GM23338 (cell line): ENCODE measurements around the gene EIF2A. TPM values are rescaled to one million over a fixed set of nuclear protein-coding genes. Genes with fewer than 3 reads are reported as not detected.

Experiments
- ATAC-seq: fragments of 200-7000 bp; cut with Tn5 transposase; 3 replicates; pipeline ENCODE4 v1.9.1; 2020
- DNase-seq: peaks from one replicate; pipeline ENCODE4 v3.0.0-alpha.2; 2015; ENCODE audit warnings: low spot score
- H2AFZ ChIP-seq: fragments of 200-600 bp; sonication (generic); 2 replicates; pipeline ENCODE4 v1.8.0; 2016; ENCODE audit warnings: antibody characterized with exemption, mild to moderate bottlenecking, moderate library complexity
- H3F3A ChIP-seq: fragments of 200-600 bp; sonication (generic); replicated peaks from 2 replicates; pipeline ENCODE4 v1.8.0; 2017; ENCODE audit warnings: antibody characterized with exemption, mixed run types, low read depth
- H3K27ac ChIP-seq: fragments of 200-600 bp; sonication (generic); 2 replicates; pipeline ENCODE4 v1.6.1; 2016; ENCODE audit warnings: low read depth
- H3K27me3 ChIP-seq: fragments of 200-600 bp; sonication (generic); 2 replicates; pipeline ENCODE4 v1.8.0; 2016; ENCODE audit warnings: mild to moderate bottlenecking, mixed run types, moderate library complexity; ENCODE audit not compliant: insufficient read depth
- H3K36me3 ChIP-seq: fragments of 200-600 bp; sonication (generic); 2 replicates; pipeline ENCODE4 v1.8.0; 2016; ENCODE audit warnings: mild to moderate bottlenecking; ENCODE audit not compliant: insufficient read depth
- H3K4me1 ChIP-seq: fragments of 200-600 bp; sonication (generic); 2 replicates; pipeline ENCODE4 v1.8.0; 2016; ENCODE audit warnings: mild to moderate bottlenecking, moderate library complexity; ENCODE audit not compliant: insufficient read depth
- H3K4me2 ChIP-seq: fragments of 200-600 bp; sonication (generic); 2 replicates; pipeline ENCODE4 v1.7.1; 2017; ENCODE audit warnings: mixed run types
- H3K4me3 ChIP-seq: fragments of 200-600 bp; sonication (generic); 2 replicates; pipeline ENCODE4 v1.6.1; 2016; ENCODE audit warnings: mixed run types
- H3K79me2 ChIP-seq: fragments of 200-600 bp; sonication (generic); replicated peaks from 2 replicates; pipeline ENCODE4 v1.8.0; 2017; ENCODE audit warnings: mild to moderate bottlenecking; ENCODE audit not compliant: insufficient read depth
- H3K9me2 ChIP-seq: fragments of 200-600 bp; sonication (generic); 2 replicates; pipeline ENCODE4 v1.8.0; 2017; ENCODE audit not compliant: insufficient read depth
- H4K20me1 ChIP-seq: fragments of 200-600 bp; sonication (generic); replicated peaks from 2 replicates; pipeline ENCODE4 v1.8.0; 2017; ENCODE audit warnings: mild to moderate bottlenecking; ENCODE audit not compliant: insufficient read depth
- H3K27ac Mint-ChIP-seq: 2 replicates; pipeline ENCODE4 v1.8.0; 2020; ENCODE audit warnings: inconsistent platforms, mild to moderate bottlenecking, moderate library complexity, mixed read lengths
- H3K27me3 Mint-ChIP-seq: 3 replicates; pipeline ENCODE4 v1.8.0; 2022; ENCODE audit warnings: low read depth, mild to moderate bottlenecking, moderate library complexity, mixed read lengths, inconsistent platforms; ENCODE audit not compliant: insufficient read depth, poor library complexity
- H3K36me3 Mint-ChIP-seq: 3 replicates; pipeline ENCODE4 v1.8.0; 2021; ENCODE audit warnings: low read depth, mild to moderate bottlenecking, inconsistent platforms, moderate library complexity, mixed read lengths
- H3K4me1 Mint-ChIP-seq: 3 replicates; pipeline ENCODE4 v1.8.0; 2020; ENCODE audit warnings: mild to moderate bottlenecking, inconsistent platforms, mixed read lengths
- H3K4me3 Mint-ChIP-seq: 3 replicates; pipeline ENCODE4 v1.8.0; 2021; ENCODE audit warnings: moderate library complexity, mild to moderate bottlenecking, inconsistent platforms, mixed read lengths
- H3K9me3 Mint-ChIP-seq: 3 replicates; pipeline ENCODE4 v1.8.0; 2020; ENCODE audit warnings: moderate library complexity, mild to moderate bottlenecking, inconsistent platforms, mixed read lengths
- EZH2 ChIP-seq: fragments of 200-600 bp; sonication (generic); IDR thresholded peaks from one replicate; pipeline ENCODE4 v1.8.0; 2017; ENCODE audit warnings: antibody characterized with exemption, mild to moderate bottlenecking, low read depth; ENCODE audit not compliant: unreplicated experiment
- EZH2phosphoT487 ChIP-seq: fragments of 200-600 bp; sonication (generic); IDR thresholded peaks from one replicate; pipeline ENCODE4 v1.8.1; 2018; ENCODE audit warnings: antibody characterized with exemption; ENCODE audit not compliant: unreplicated experiment
- JUNB ChIP-seq: IDR thresholded peaks from one replicate; pipeline ENCODE4 v1.6.1; 2016; ENCODE audit warnings: antibody characterized with exemption; ENCODE audit not compliant: unreplicated experiment
- NANOG ChIP-seq: IDR thresholded peaks from 2 replicates; pipeline ENCODE4 v1.6.1; 2016; ENCODE audit warnings: antibody characterized with exemption, borderline replicate concordance
- POLR2AphosphoS5 ChIP-seq: IDR thresholded peaks from 2 replicates; pipeline ENCODE4 v1.6.1; 2016; ENCODE audit warnings: antibody characterized with exemption, low read depth
- STAT1 ChIP-seq: IDR thresholded peaks from one replicate; pipeline ENCODE4 v1.6.1; 2016; ENCODE audit warnings: antibody characterized with exemption; ENCODE audit not compliant: unreplicated experiment
- ZNF114 ChIP-seq: fragments of 250-450 bp; sonication (Bioruptor Pico); IDR thresholded peaks from 2 replicates; pipeline ENCODE4 v1.5.0; 2020; ENCODE audit warnings: mild to moderate bottlenecking, moderate library complexity
- ZNF331 ChIP-seq: fragments of 250-450 bp; sonication (Bioruptor Pico); IDR thresholded peaks from 2 replicates; pipeline ENCODE4 v1.5.0; 2020; ENCODE audit warnings: low read depth, mild to moderate bottlenecking, moderate library complexity
- polyA plus RNA-seq: library from polyadenylated mRNA; unstranded; fragments of >200 nt; fragmentation: Nextera tagmentation; extraction: Ambion mirVana; gene quantifications from 2 replicates; pipeline ENCODE4 v1.2.1, GENCODE V29; 2016
- total RNA-seq: library from RNA; depleted of rRNA; stranded (reverse); fragments of >200 nt; shearing (Covaris generic); gene quantifications from 2 replicates; pipeline ENCODE4 v1.2.3, GENCODE V29; 2014
- TF ChIP-seq, protein P1 (sequence below): IDR thresholded peaks from 2 replicates; pipeline ENCODE4 v1.6.1; 2016; ENCODE audit warnings: antibody characterized with exemption
- TF ChIP-seq, protein P2 (sequence below): IDR thresholded peaks from one replicate; pipeline ENCODE4 v1.6.1; 2018; ENCODE audit warnings: antibody characterized with exemption; ENCODE audit not compliant: unreplicated experiment
- TF ChIP-seq, protein P3 (sequence below), 2 experiments: fragments of 200-600 bp in 1 of 2; sonication (generic) in 1 of 2; conservative IDR thresholded peaks; 2 replicates each; pipeline versions ENCODE4 v1.5.1 to v1.6.1; 2016 to 2017; ENCODE audit warnings: antibody characterized with exemption in 2 of 2, low read depth in 2 of 2, mild to moderate bottlenecking in 2 of 2, moderate library complexity in 1 of 2

The EIF2A gene
- total and polyA plus RNA-seq, 2 experiments from 2014 or later, result 95.2 to 153 TPM

DNA sequence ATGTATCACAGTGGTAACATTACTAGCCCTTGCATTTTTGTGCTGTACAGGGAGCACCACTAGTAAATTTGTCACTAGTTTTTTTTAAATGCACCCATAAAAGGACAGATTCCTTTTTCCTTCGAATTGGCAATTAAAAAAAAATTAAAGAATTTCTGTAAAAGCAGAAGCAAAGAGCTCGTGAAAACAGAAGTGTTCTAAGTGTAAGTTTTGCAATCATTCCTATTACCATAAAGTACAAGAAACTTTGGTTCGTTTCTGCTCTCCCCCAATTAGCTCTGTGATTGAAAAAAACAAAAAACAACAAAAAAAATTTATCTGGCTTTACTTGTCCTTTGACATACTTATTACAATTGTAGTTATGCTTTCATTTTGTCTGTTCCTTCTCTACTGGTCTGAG lies 5.6 kb upstream of the EIF2A start:
- Histone ChIP-seq H3K27ac (no peak overlapping the region), H3K4me2 (no peak overlapping the region), H3K79me2 (peaks cover 39% of the 10 kb centered on the region), H3F3A (no peaks in the 10 kb centered on the region), H3K4me1 (peaks cover 5% of the 10 kb centered on the region; the same call in 1 of the 2 replicates), H2AFZ (no peak overlapping the region), H3K9me2 (no peaks in the 10 kb centered on the region), H3K36me3 (peaks cover 15% of the 10 kb centered on the region), H3K4me3 (no peak overlapping the region), H4K20me1 (peaks cover 21% of the 10 kb centered on the region), H3K27me3 (no peaks in the 10 kb centered on the region)
- Mint-ChIP-seq H3K9me3 (no peaks in the 10 kb centered on the region), H3K4me1 (peaks cover 2% of the 10 kb centered on the region; the same call in 2 of the 3 replicates), H3K36me3 (peaks cover 30% of the 10 kb centered on the region), H3K27ac (no peak overlapping the region; the same call in 1 of the 2 replicates), H3K4me3 (no peak overlapping the region), H3K27me3 (no peaks in the 10 kb centered on the region)
- no peak for DNase-seq
- TF ChIP-seq EZH2, result no peak
- TF ChIP-seq, protein P1, sequence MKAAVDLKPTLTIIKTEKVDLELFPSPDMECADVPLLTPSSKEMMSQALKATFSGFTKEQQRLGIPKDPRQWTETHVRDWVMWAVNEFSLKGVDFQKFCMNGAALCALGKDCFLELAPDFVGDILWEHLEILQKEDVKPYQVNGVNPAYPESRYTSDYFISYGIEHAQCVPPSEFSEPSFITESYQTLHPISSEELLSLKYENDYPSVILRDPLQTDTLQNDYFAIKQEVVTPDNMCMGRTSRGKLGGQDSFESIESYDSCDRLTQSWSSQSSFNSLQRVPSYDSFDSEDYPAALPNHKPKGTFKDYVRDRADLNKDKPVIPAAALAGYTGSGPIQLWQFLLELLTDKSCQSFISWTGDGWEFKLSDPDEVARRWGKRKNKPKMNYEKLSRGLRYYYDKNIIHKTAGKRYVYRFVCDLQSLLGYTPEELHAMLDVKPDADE, result no peak
- TF ChIP-seq ZNF331, result no peak
- TF ChIP-seq NANOG, result no peak
- TF ChIP-seq, protein P2, sequence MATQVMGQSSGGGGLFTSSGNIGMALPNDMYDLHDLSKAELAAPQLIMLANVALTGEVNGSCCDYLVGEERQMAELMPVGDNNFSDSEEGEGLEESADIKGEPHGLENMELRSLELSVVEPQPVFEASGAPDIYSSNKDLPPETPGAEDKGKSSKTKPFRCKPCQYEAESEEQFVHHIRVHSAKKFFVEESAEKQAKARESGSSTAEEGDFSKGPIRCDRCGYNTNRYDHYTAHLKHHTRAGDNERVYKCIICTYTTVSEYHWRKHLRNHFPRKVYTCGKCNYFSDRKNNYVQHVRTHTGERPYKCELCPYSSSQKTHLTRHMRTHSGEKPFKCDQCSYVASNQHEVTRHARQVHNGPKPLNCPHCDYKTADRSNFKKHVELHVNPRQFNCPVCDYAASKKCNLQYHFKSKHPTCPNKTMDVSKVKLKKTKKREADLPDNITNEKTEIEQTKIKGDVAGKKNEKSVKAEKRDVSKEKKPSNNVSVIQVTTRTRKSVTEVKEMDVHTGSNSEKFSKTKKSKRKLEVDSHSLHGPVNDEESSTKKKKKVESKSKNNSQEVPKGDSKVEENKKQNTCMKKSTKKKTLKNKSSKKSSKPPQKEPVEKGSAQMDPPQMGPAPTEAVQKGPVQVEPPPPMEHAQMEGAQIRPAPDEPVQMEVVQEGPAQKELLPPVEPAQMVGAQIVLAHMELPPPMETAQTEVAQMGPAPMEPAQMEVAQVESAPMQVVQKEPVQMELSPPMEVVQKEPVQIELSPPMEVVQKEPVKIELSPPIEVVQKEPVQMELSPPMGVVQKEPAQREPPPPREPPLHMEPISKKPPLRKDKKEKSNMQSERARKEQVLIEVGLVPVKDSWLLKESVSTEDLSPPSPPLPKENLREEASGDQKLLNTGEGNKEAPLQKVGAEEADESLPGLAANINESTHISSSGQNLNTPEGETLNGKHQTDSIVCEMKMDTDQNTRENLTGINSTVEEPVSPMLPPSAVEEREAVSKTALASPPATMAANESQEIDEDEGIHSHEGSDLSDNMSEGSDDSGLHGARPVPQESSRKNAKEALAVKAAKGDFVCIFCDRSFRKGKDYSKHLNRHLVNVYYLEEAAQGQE, result no peak
- TF ChIP-seq, protein P3, sequence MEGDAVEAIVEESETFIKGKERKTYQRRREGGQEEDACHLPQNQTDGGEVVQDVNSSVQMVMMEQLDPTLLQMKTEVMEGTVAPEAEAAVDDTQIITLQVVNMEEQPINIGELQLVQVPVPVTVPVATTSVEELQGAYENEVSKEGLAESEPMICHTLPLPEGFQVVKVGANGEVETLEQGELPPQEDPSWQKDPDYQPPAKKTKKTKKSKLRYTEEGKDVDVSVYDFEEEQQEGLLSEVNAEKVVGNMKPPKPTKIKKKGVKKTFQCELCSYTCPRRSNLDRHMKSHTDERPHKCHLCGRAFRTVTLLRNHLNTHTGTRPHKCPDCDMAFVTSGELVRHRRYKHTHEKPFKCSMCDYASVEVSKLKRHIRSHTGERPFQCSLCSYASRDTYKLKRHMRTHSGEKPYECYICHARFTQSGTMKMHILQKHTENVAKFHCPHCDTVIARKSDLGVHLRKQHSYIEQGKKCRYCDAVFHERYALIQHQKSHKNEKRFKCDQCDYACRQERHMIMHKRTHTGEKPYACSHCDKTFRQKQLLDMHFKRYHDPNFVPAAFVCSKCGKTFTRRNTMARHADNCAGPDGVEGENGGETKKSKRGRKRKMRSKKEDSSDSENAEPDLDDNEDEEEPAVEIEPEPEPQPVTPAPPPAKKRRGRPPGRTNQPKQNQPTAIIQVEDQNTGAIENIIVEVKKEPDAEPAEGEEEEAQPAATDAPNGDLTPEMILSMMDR (conservative IDR thresholded peaks at IDR 0.05; ENCODE audit: low read depth in 2 of 2), result no peak
- TF ChIP-seq STAT1, result no peak
- no peak for TF ChIP-seq EZH2phosphoT487
- no peak for ATAC-seq

DNA sequence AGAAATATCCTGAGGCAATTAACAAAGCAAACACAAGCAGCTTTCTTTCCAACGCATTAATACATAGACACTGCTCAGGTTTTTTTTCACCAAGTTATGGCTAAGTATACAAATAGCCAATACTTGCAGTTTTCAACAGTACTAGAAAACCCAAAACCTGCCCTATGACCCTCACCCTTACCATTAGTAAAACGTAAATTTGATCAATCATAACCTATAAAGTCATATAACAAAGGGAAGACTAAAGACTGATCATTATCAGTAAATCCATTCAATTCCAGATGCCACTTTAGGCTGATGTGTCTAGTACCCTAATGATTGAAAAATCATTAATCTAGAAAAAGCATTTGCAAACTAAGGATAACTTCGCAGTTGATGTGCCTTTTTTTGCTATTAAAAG lies 3.5 kb upstream of the EIF2A start:
- Histone ChIP-seq H3F3A (no peaks in the 10 kb centered on the region; the same call in 1 of the 2 replicates), H3K4me1 (peaks cover 10% of the 10 kb centered on the region; the same call in 1 of the 2 replicates), H3K4me3 (no peak overlapping the region), H4K20me1 (peaks cover 21% of the 10 kb centered on the region), H3K4me2 (no peak overlapping the region), H3K27ac (no peak overlapping the region), H3K9me2 (no peaks in the 10 kb centered on the region), H3K79me2 (peaks cover 53% of the 10 kb centered on the region), H3K36me3 (peaks cover 15% of the 10 kb centered on the region), H3K27me3 (no peaks in the 10 kb centered on the region), H2AFZ (no peak overlapping the region)
- H3K4me1 Mint-ChIP-seq, result peaks cover 9% of the 10 kb centered on the region; the same call in 2 of the 3 replicates
- H3K4me3 Mint-ChIP-seq, result no peak overlapping the region
- no peaks in the 10 kb centered on the region; the same call in 2 of the 3 replicates for H3K9me3 Mint-ChIP-seq
- DNase-seq, result no peak
- H3K36me3 Mint-ChIP-seq, result peaks cover 33% of the 10 kb centered on the region
- no peak for ATAC-seq
- H3K27me3 Mint-ChIP-seq, result peaks cover 8% of the 10 kb centered on the region
- H3K27ac Mint-ChIP-seq, result no peak overlapping the region
- TF ChIP-seq POLR2AphosphoS5 (no peak), JUNB (no peak), ZNF331 (no peak), STAT1 (no peak), ZNF114 (CRISPR knock-in tag) (no peak)
